ENCODE results near the gene SDHAF1.
A peak's percentile ranks its signal among the peaks of the same experiment; 100 is the strongest.

Gene SDHAF1

GRCh38 chr19:35987571-35987896 is 7.5 kb upstream of the SDHAF1 start:
- no peak for DNase-seq

- DNase-seq: no peak
These were observed 6.2 kb upstream of the SDHAF1 start for GRCh38 chr19:35988824-35989223.

- no peak for DNase-seq
These were observed 4.8 kb upstream of the SDHAF1 start for GRCh38 chr19:35990156-35990555.

GRCh38 chr19:35990771-35991730 is 3.9 kb upstream of the SDHAF1 start:
- no peak for DNase-seq

GRCh38 chr19:35991731-35992450 is 3.1 kb upstream of the SDHAF1 start:
- DNase-seq: no peak

GRCh38 chr19:35992907-35993765 is 1.9 kb upstream of the SDHAF1 start:
- no peak for DNase-seq

GRCh38 chr19:35993923-35994598 is 927 bp upstream of the SDHAF1 start:
- peak; percentile 5 for DNase-seq

- no peak for DNase-seq
These were observed 1.8 kb downstream of the SDHAF1 start for GRCh38 chr19:35996777-35997176.

- DNase-seq: no peak
These were observed 6.6 kb downstream of the SDHAF1 start for GRCh38 chr19:36001605-36002004.

- DNase-seq: no peak
These were observed 8.3 kb downstream of the SDHAF1 start for GRCh38 chr19:36003284-36003683.

- no peak for DNase-seq
These were observed 12.0 kb downstream of the SDHAF1 start for GRCh38 chr19:36006955-36007354.

- DNase-seq: no peak
These were observed 13.5 kb downstream of the SDHAF1 start, which contains the start of gene SYNE4 for GRCh38 chr19:36008336-36008978. Gene SYNE4 (minus strand): TSS chr19:36008813. CDS start chr19:36008681, 132 bp downstream.

- DNase-seq: no peak
These were observed 14.2 kb downstream of the SDHAF1 start for GRCh38 chr19:36009220-36009619.

GRCh38 chr19:36009633-36010379 is 14.8 kb downstream of the SDHAF1 start:
- DNase-seq: no peak

- DNase-seq: no peak
These were observed 15.4 kb downstream of the SDHAF1 start for GRCh38 chr19:36010402-36010801.

- DNase-seq: no peak
These were observed 18.5 kb downstream of the SDHAF1 start for GRCh38 chr19:36013280-36014011.

GRCh38 chr19:36014012-36014924 is 19.3 kb downstream of the SDHAF1 start, which contains the start of gene ALKBH6:
Gene ALKBH6 (minus strand): TSS chr19:36014213. CDS start chr19:36013397, 816 bp downstream.
- peak; percentile 97 for DNase-seq

GRCh38 chr19:36019061-36019670 is 24.2 kb downstream of the SDHAF1 start:
- DNase-seq: no peak

- DNase-seq: no peak
These were observed 28.4 kb downstream of the SDHAF1 start for GRCh38 chr19:36023432-36023831.
